Measurements from ENCODE around the gene MISP3.

The MISP3 gene

GRCh38 chr19:14106840-14107239, 34.3 kb downstream of the MISP3 start:
- TF ChIP-seq SUZ12 (IDR thresholded peaks at IDR 0.05; ENCODE audit: extremely low read depth, insufficient read depth, insufficient read length): no peak
- TF ChIP-seq YY1 (IDR thresholded peaks at IDR 0.05; ENCODE audit: insufficient read depth, insufficient read length): no peak
- TF ChIP-seq ZNF274 (IDR thresholded peaks at IDR 0.05; ENCODE audit: low read depth, low read length): no peak
- DNase-seq (ENCODE audit: low read depth, low spot score): no peak

GRCh38 chr19:14107581-14108461, 35.2 kb downstream of the MISP3 start:
- Histone ChIP-seq H3K4me3 (ENCODE audit: insufficient read length, low read depth) (no peak overlapping the region), H3K4me1 (ENCODE audit: insufficient read depth, insufficient read length) (peaks cover 13% of the 10 kb centered on the region), H3K9ac (ENCODE audit: insufficient read length, low read depth) (no peak overlapping the region), H3K36me3 (ENCODE audit: insufficient read depth, insufficient read length, low read length) (peaks cover 22% of the 10 kb centered on the region), H3K27me3 (ENCODE audit: insufficient read depth, insufficient read length) (no peaks in the 10 kb centered on the region), H3K9me3 (ENCODE audit: insufficient read depth, low read length) (no peaks in the 10 kb centered on the region)
- TF ChIP-seq SUZ12 (IDR thresholded peaks at IDR 0.05; ENCODE audit: extremely low read depth, insufficient read depth, insufficient read length) (no peak), ZNF274 (IDR thresholded peaks at IDR 0.05; ENCODE audit: low read depth, low read length) (no peak), YY1 (IDR thresholded peaks at IDR 0.05; ENCODE audit: insufficient read depth, insufficient read length) (no peak)
- no peak for DNase-seq (ENCODE audit: low read depth, low spot score)

More at GRCh38 chr19:14106840-14107239, 34.3 kb downstream of the MISP3 start:
- H3K27me3 ChIP-seq (ENCODE audit: insufficient read depth, insufficient read length): no peaks in the 10 kb centered on the region
- H3K9ac ChIP-seq (ENCODE audit: insufficient read length, low read depth): no peak overlapping the region
- H3K9me3 ChIP-seq (ENCODE audit: insufficient read depth, low read length): no peaks in the 10 kb centered on the region
- H3K36me3 ChIP-seq (ENCODE audit: insufficient read depth, insufficient read length, low read length): peaks cover 32% of the 10 kb centered on the region
- H3K4me3 ChIP-seq (ENCODE audit: insufficient read length, low read depth): no peak overlapping the region
- H3K4me1 ChIP-seq (ENCODE audit: insufficient read depth, insufficient read length): peaks cover 6% of the 10 kb centered on the region

- TF ChIP-seq SUZ12 (IDR thresholded peaks at IDR 0.05; ENCODE audit: extremely low read depth, insufficient read depth, insufficient read length): no peak
- no peak for TF ChIP-seq ZNF274 (IDR thresholded peaks at IDR 0.05; ENCODE audit: low read depth, low read length)
- no peak for TF ChIP-seq YY1 (IDR thresholded peaks at IDR 0.05; ENCODE audit: insufficient read depth, insufficient read length)
- H3K4me1 ChIP-seq (ENCODE audit: insufficient read depth, insufficient read length): peaks cover 21% of the 10 kb centered on the region
- H3K9me3 ChIP-seq (ENCODE audit: insufficient read depth, low read length): no peaks in the 10 kb centered on the region
- H3K9ac ChIP-seq (ENCODE audit: insufficient read length, low read depth): no peak overlapping the region
- no peaks in the 10 kb centered on the region for H3K27me3 ChIP-seq (ENCODE audit: insufficient read depth, insufficient read length)
- no peak for DNase-seq (ENCODE audit: low read depth, low spot score)
- no peak overlapping the region for H3K4me3 ChIP-seq (ENCODE audit: insufficient read length, low read depth)
- peaks cover 13% of the 10 kb centered on the region for H3K36me3 ChIP-seq (ENCODE audit: insufficient read depth, insufficient read length, low read length)
These were observed 38.1 kb downstream of the MISP3 start for GRCh38 chr19:14110650-14111049.

- Histone ChIP-seq H3K36me3 (ENCODE audit: insufficient read depth, insufficient read length, low read length) (peaks cover 6% of the 10 kb centered on the region), H3K27me3 (ENCODE audit: insufficient read depth, insufficient read length) (no peaks in the 10 kb centered on the region), H3K4me1 (ENCODE audit: insufficient read depth, insufficient read length) (peaks cover 24% of the 10 kb centered on the region), H3K4me3 (ENCODE audit: insufficient read length, low read depth) (no peak overlapping the region), H3K9ac (ENCODE audit: insufficient read length, low read depth) (no peak overlapping the region), H3K9me3 (ENCODE audit: insufficient read depth, low read length) (no peaks in the 10 kb centered on the region)
- no peak for DNase-seq (ENCODE audit: low read depth, low spot score)
- no peak for TF ChIP-seq YY1 (IDR thresholded peaks at IDR 0.05; ENCODE audit: insufficient read depth, insufficient read length)
- TF ChIP-seq ZNF274 (IDR thresholded peaks at IDR 0.05; ENCODE audit: low read depth, low read length): no peak
- TF ChIP-seq SUZ12 (IDR thresholded peaks at IDR 0.05; ENCODE audit: extremely low read depth, insufficient read depth, insufficient read length): no peak
These were observed 38.9 kb downstream of the MISP3 start for GRCh38 chr19:14111486-14111885.

GRCh38 chr19:14112051-14112808, 39.6 kb downstream of the MISP3 start:
- H3K27me3 ChIP-seq (ENCODE audit: insufficient read depth, insufficient read length): no peaks in the 10 kb centered on the region
- H3K36me3 ChIP-seq (ENCODE audit: insufficient read depth, insufficient read length, low read length): peaks cover 6% of the 10 kb centered on the region
- H3K9me3 ChIP-seq (ENCODE audit: insufficient read depth, low read length): no peaks in the 10 kb centered on the region
- H3K9ac ChIP-seq (ENCODE audit: insufficient read length, low read depth): peak overlapping the region; percentile 51
- no peak overlapping the region for H3K4me3 ChIP-seq (ENCODE audit: insufficient read length, low read depth)
- DNase-seq (ENCODE audit: low read depth, low spot score): no peak
- no peak for TF ChIP-seq YY1 (IDR thresholded peaks at IDR 0.05; ENCODE audit: insufficient read depth, insufficient read length)
- TF ChIP-seq ZNF274 (IDR thresholded peaks at IDR 0.05; ENCODE audit: low read depth, low read length): no peak
- no peak for TF ChIP-seq SUZ12 (IDR thresholded peaks at IDR 0.05; ENCODE audit: extremely low read depth, insufficient read depth, insufficient read length)
- H3K4me1 ChIP-seq (ENCODE audit: insufficient read depth, insufficient read length): peaks cover 25% of the 10 kb centered on the region

GRCh38 chr19:14112809-14113385, 40.3 kb downstream of the MISP3 start:
- H3K27me3 ChIP-seq (ENCODE audit: insufficient read depth, insufficient read length): no peaks in the 10 kb centered on the region
- H3K4me3 ChIP-seq (ENCODE audit: insufficient read length, low read depth): no peak overlapping the region
- no peaks in the 10 kb centered on the region for H3K9me3 ChIP-seq (ENCODE audit: insufficient read depth, low read length)
- no peak for TF ChIP-seq YY1 (IDR thresholded peaks at IDR 0.05; ENCODE audit: insufficient read depth, insufficient read length)
- TF ChIP-seq ZNF274 (IDR thresholded peaks at IDR 0.05; ENCODE audit: low read depth, low read length): no peak
- TF ChIP-seq SUZ12 (IDR thresholded peaks at IDR 0.05; ENCODE audit: extremely low read depth, insufficient read depth, insufficient read length): no peak
- H3K9ac ChIP-seq (ENCODE audit: insufficient read length, low read depth): peak overlapping the region; percentile 51
- peaks cover 25% of the 10 kb centered on the region for H3K4me1 ChIP-seq (ENCODE audit: insufficient read depth, insufficient read length)
- H3K36me3 ChIP-seq (ENCODE audit: insufficient read depth, insufficient read length, low read length): peaks cover 3% of the 10 kb centered on the region
- no peak for DNase-seq (ENCODE audit: low read depth, low spot score)

Measured in NT2/D1 (cell line).